UCSD-AML1 (cell line): Measurements from ENCODE around the gene LPIN3.

Source experiments
- DNase-seq: peaks from one replicate; lab custom pipeline; 2025; ENCODE audit not compliant: unreplicated experiment; lab: John Stamatoyannopoulos, UW

LPIN3 gene

DNA sequence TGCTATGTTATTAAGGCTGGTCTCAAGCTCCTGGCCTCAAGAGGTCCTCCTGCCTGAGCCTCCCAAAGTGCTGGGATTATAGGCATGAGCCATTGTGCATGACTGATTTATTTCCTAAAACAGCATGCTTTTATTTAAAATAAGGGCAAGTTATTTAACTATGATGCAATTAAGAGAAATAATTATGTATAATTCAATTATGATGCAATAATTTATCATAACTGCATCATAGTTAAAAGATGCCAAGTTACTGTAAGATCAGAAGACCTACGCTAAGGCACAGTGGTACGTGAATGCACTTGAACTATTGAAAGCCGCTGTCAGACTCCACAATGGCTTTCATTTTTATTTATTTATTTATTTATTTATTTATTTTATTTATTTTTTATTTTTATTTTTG, 50.3 kb downstream of the LPIN3 start:
- no peak for DNase-seq

DNA sequence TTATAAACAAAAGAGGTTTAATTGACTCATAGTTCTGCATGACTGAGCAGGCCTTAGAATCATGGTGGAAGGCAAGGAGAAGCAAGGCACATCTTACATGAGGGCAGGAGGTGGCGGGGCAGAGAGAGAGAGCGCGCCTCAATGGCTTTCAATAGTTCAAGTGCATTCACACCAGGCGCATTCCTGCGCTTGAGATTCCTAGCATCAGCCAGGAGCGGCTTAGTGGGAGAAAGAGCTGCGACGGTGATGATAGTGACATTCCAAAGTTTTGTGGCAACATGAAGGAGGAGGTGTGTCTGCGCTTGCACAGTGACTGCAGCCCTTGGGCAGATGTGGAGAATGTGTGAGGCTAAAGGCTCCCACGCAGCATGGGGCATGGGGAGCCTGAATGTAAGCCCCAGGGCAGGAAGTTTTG, 51.0 kb downstream of the LPIN3 start:
- DNase-seq = no peak

DNA sequence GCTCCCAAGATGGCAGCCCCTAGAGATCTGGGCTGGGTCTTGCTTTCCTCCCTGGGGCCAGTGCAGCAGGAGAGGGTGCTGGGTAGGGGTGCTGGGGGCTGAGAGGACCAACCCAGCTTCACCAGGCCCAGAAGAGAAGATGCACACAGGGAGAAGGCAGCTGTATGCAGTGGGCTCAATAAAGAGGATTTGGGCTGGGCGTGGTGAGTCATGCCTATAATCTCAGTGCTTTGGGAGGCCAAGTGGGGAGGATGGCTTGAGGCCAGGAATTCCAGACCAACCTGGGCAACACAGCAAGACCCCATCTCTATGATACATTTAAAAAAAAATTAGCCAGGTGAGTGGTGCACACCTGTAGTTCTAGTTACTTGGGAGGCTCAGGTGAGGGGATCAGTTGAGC, 51.7 kb downstream of the LPIN3 start:
- DNase-seq = no peak

DNA sequence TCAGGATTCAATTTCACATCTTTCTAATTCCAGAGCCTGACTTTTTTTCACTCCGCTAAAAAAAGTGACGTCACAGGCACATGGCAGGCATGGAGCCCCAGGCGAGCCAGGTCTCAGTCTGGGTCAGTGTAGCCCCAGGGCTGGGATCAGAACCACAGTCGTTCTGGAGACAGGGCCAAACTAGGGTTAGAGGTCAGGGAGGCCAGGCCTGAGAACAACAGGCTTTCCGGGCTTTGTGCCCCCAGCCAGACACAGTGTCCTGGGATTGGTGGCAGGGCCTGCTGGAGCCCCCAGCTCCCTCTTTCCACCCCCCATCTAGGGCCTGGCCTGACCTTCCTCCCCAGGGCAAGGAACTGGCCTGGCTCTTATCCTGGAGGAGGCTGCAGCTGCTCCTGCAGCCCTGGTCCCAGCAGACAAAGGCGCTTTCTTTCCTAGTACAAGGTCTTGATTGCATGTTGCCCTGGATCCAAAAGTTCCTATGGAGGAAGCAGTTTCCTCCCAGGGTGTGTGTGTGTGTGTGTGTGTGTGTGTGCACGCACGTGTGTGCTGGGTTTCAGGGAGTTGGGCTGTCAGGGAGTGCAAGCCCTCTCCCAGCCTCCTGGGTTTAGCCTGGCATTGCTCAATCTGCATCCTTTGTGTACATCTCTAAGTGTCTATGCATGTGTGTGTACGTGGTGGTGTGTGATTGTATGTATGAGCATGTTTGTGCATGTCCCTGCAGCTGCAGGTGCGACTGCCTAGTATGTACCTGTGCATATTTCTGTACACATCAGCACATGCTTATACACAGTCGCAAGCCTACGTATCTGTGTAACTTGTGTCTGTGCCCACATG, 52.5 kb downstream of the LPIN3 start:
- DNase-seq = no peak

DNA sequence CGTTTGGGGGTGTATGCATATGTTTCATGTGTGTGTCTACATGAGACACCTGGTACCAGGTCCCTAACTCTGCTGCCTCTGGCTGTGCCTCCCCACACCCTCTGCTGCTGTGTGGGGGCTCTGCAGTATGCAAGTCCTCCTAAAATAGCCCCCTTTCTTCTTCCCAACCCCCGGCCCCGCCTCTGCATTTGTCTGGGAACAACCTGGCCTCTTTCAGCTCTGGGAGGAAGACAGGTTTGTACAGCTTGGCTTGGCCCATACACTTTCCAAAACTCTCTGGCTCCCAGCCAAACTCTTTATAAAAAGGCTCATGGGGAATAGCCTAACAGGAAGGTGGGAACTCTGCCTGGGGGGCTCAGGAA, 53.1 kb downstream of the LPIN3 start:
- DNase-seq = no peak

DNA sequence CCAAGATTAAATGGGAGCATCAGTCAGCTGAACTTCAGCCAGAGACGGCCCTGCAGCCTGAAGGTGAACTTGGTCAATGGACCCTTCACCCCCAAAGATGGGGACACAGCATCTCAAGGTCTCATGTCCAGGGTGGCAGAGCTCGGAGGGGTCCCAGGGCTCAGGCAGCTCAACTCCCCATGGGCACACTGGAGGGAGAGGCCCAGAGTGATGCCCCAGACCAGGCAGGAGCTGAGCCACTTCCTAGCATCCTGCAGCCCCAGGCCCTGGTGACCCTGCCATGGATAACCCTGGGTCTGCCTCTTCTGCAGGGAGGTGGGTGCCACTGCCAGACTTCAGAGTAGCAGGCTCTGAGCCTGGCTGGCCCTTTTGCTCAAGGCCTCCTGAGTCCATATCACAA, 53.5 kb downstream of the LPIN3 start:
- DNase-seq = no peak

DNA sequence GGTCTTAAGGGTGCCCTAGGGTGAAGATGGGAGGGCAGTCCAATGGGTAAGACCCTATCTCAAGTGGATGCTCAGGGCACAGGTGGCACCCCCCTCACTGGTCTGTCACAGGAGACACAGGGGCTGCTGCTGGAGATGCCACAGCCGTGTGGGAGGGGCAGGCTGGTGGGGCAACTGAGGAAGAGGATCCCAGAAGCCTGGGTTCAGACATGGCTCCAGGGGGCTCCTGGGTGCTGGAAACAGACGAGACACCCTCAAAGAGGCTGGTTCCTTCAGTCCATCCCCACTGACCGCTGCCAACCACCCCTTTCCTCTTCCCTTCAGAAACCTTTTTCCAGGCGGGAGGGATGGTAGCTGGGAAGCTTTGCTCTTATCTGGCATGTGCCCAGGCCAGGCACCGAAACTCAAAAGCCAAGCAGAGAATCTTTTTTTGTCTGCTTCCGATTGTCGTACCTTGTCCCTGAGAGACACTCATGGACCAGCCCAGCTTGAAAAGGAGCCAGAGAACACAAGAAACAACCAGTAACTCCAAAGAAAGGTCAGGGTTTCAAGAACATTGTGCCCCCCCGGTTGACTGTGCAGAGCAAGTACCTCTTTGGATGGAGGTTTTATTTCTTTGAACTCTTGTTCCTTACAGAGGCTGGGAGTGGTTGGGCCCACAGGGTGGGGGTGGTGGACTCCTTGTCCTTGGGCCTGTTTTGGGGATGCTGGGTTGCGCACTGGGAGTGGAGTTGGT, 54.5 kb downstream of the LPIN3 start:
- no peak for DNase-seq

DNA sequence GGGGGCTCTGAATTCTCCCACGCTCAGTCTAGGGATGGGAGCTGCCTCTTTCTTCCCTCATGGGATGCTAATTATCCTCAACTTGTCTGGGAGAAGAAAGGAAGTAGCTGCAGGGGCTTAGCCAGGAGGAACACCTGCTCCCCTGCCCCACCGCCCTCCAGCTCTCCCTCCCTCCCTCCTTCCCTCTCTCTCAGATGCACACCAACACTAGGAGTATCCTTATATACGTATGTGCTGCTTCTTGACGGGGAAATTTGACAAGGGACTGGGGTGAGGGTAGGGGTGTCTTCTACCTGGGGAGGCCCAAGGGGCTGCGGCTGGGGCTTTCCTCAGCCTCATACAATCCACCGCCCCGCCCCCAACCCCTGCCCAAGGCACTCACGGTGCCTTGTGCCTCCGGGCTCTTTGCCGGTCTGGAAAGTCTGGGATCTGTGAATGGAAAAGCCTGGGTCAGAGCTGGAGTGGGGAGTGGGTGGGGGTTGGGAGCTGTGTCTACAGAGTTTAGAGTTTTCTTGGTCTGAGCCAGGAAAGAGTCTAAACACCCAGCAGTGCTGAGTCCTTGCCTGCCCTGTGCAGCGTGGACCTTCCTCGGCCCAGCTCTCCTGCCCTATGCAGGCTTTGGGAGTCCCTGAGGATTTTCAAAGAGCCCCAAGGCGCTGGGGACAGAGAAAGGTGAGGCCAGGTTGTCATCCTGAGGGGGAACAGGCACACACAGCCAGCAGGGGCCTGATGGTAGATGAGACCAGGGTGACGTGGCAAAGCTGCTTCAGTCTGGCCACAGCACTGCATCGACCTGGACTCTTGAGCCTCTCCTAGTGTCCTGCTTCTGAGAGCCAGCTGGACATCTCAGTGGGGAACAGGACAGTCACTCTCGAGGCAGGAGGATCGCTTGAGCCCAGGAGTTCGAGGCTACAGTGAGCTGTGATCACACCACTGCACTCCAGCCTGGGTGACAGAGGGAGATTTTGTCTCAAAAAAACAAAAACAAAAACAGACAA, 55.3 kb downstream of the LPIN3 start:
- DNase-seq = no peak

DNA sequence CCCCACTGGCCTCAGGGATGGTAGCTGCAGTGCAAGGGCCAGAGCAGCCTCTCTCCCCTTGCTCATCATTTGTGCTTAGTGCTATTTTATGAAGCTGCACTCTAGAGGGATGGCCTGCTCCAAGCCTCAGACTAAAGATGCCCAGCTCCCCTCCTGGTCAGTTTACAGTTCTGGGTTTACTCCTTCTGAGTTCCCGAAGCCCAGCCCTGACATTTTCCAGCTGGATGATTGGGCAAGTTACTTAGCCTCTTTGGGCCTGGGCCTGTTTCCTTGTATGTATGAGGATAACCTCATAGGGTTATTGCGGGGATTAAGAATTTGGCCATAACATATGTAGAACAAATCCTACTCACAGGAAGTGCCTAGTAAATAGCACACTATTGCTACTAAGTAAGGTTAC, 57.8 kb downstream of the LPIN3 start:
- no peak for DNase-seq

DNA sequence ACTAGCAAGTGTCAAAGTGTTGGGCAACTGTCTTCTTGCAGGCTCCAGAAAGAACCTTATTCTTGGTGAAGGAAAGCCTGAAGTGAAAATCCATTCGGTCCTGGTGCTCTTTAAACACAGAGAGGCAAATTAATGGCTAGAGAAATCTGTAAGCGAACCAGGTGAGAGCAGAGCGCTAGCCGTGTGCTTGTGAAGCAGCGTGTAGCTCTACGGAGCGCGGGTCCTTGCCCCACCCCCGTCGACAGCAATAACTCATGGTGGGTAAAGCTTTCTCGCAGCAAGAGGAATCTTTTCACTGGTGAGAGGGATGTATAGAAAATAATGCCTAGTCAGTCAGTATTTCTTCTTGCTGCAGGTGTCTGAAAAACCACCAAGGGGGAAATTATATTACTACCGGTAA, 63.0 kb downstream of the LPIN3 start:
- no peak for DNase-seq

DNA sequence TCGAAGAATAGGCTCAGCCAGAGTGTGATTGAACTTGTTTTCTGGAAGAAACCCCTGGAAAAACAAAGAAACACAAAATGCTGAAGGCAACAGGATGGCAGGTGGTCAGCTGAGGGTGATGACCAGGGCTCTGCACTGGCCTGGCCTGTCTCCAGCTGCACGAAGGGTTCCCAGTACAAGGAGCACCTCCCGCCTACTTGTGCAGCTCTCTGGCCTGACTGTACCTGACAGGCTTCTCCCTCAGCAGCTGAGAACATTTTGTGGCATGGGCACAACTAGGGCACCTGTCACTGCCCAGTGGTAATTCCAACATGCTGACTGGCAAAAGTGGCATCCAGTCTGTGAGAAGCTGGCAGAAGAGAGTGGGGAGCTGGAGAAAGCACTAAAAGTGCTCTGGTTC, 64.8 kb downstream of the LPIN3 start:
- no peak for DNase-seq

DNA sequence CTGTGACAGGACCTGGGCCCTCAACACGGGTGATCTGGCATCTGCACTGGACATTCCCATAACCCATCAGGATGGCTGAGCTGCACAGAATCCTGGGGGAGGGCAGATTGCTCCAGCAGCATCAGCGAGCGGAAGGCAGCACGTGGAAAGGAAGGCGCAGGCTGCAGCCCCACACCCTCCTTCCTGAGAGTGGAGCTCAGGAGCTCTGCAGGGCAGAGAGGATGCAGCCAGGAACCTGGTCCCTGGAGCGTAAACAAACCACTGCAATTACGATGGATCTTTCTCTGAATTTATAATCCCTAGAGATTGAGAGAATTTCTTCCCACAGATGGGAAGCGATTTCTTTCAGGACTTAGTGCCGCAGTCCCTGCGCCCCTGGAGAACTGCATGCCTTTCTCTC, 65.7 kb downstream of the LPIN3 start:
- no peak for DNase-seq

DNA sequence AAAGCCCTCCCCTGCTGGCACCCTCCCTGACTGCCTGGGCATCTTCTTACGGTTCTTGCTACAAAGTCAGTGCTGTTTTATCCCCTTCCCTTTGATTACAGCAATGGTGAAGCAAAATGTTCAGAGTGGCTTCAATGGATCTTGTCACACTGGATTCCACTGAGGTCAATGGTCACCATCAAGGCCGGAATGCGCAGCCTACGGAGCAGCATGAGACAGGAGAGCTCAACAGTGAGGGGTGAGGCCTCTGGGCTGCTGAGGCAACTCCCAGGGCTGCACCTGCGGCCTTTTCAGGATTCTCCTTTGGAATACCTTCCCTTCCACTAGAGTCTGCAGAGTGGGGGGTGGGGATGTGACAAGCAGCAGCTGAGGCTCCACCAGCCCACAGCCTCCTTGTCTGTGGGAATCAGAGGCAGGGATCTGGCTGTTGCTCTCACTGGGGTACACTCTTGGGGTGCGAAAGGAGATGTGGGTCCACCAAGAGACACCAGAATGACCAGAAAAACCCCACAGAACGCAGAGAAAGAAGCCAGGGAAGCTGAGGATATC, 66.3 kb downstream of the LPIN3 start:
- no peak for DNase-seq

DNA sequence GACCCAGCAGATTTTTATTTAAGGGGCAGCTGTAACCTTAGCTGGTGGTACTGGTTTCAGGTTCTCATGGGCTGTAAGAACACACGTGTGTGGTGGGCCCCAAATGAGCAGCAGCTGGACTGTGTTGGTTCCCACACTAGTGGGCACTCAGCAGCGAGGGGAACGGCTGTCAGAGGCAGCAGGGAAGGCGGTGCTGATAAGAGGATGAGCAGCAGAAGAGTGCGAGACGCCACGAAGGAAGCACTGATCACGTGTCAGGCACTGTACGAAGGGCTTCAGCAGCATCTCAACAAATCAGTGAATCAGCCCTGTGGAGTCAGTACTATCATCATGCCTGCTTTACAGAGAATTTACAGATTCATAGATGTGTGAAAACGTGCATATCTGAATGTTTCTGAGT, 67.0 kb downstream of the LPIN3 start:
- no peak for DNase-seq

DNA sequence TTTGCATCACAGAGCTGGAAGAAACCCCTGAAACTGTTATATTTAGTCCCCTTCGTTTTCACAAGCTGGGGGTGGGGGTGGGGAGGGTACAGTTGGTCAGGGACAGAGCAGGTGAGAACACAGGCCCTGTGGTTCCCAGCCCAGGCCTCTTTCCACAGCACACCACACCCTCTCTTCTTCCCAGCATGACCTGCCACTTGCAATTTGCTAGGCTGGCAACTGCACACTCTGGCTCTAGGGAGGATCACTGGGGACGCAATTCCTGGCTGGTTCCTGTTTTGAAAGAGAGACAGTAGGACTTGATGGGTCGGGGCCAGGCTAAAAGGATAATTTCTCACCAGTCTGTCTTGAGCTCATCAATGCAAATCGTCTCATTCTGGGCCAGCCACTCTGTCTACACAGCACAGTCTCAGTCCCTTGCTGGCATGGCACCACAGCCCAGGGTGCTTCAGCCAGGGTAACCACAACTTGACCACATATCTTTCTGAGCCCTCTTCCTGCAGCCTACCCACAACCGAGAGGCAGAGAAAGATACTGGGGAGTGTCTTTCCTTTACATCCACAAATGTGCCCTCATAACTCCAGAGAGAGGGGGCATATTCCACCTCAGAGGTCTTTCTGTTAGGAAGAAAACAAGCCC, 67.7 kb downstream of the LPIN3 start:
- peak; percentile 66 for DNase-seq

DNA sequence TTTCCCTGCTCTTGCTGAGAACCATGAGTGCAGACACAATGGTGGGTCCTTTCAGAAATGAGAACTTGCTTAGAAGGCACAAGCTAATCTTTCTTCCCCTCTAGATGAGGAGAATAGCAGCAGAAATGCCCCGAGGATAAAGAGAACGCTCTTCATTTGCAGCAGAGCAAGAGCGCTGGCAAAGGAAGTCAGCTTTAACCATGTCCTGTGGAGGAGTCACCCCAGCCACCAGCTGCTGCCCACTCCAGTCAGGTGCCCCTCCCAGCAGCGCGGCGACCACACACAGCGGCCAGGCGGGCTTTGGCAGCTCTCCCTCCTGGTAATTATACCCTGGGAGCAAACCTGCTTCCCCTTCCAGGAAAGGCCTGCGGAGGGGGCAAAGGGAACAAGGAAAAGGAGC, 68.4 kb downstream of the LPIN3 start:
- peak; percentile 72 for DNase-seq
